Choroid plexus epithelial cell (primary cell): ENCODE data around the gene FRYL.
"Not testable (repeated sequence)": the region's sequence is repeated elsewhere in the genome, so short reads cannot be mapped to it uniquely, and the experiment has no call there.

Source experiments
- DNase-seq: peaks from one replicate; pipeline ENCODE4 v3.0.0-alpha.2; 2010; ENCODE audit warnings: low read depth
- H3K4me3 ChIP-seq: 2 replicates; pipeline ENCODE4 v1.5.1; 2011; ENCODE audit warnings: low read depth, mild to moderate bottlenecking, control low read depth, low read length, moderate library complexity
- TF ChIP-seq, protein P1 (sequence below): conservative IDR thresholded peaks from 2 replicates; pipeline ENCODE4 v1.5.1; 2011; ENCODE audit warnings: low read depth, mild to moderate bottlenecking, control low read depth, inconsistent platforms, low read length, moderate library complexity

Gene FRYL

GRCh38 chr4:48779998-48780864 lies at the start of gene FRYL:
Gene FRYL, minus strand, starts transcription at chr4:48780279. Its CDS starts 145,869 bp downstream, at chr4:48634410.
- TF ChIP-seq, protein P1, sequence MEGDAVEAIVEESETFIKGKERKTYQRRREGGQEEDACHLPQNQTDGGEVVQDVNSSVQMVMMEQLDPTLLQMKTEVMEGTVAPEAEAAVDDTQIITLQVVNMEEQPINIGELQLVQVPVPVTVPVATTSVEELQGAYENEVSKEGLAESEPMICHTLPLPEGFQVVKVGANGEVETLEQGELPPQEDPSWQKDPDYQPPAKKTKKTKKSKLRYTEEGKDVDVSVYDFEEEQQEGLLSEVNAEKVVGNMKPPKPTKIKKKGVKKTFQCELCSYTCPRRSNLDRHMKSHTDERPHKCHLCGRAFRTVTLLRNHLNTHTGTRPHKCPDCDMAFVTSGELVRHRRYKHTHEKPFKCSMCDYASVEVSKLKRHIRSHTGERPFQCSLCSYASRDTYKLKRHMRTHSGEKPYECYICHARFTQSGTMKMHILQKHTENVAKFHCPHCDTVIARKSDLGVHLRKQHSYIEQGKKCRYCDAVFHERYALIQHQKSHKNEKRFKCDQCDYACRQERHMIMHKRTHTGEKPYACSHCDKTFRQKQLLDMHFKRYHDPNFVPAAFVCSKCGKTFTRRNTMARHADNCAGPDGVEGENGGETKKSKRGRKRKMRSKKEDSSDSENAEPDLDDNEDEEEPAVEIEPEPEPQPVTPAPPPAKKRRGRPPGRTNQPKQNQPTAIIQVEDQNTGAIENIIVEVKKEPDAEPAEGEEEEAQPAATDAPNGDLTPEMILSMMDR, result no peak
- H3K4me3 ChIP-seq, result peak within 1 kb of the TSS; percentile 84
- peak; percentile 100 for DNase-seq

GRCh38 chr4:48827622-48828021 lies 47.5 kb upstream of the FRYL start:
- no peak for DNase-seq
- TF ChIP-seq, protein P1, result no peak
- H3K4me3 ChIP-seq, result no peak overlapping the region

- not testable (repeated sequence) for H3K4me3 ChIP-seq, DNase-seq
Observed at GRCh38 chr4:48821431-48821830, 41.4 kb upstream of the FRYL start.

DNA sequence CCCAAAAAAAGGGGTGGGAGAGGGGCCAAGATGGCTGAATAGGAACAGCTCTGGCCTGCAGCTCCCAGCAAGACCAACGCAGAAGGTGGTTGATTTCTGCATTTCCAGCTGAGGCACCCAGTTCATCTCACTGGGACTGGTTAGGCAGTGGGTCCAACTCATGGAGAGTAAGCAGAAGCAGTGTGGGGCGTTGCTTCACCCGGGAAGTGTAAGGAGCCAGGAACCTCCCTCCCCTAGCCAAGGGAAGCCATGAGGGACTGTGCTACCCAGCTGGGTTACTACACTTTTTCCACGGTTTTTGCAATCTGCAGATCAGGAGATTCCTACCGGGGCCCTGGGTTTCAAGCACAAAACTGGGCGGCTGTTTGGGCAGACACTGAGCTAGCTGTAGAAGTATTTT lies 36.9 kb upstream of the FRYL start:
- no peak overlapping the region for H3K4me3 ChIP-seq
- TF ChIP-seq, protein P1, result no peak
- no peak for DNase-seq

DNA sequence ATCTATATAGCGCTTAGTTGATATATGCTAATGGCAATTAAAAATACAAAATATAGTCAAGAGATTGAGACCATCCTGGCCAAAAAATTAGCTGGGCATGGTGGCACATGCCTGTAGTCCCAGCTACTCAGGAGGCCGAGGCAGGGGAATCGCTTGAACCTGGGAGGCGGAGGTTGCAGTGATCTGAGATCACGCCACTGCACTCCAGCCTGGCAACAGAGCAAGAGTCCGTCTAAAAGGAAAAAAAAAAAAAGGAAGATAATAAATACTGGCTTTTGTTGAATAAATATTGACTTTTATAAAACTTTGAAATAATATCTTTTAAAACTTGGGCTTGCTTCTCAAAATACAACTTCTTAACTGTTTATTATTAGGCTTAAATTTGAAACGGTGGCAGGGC lies 36.2 kb upstream of the FRYL start:
- not testable (repeated sequence) for DNase-seq

GRCh38 chr4:48815483-48815882 lies 35.4 kb upstream of the FRYL start:
- no peak for DNase-seq
- TF ChIP-seq, protein P1, result no peak
- no peak overlapping the region for H3K4me3 ChIP-seq

More for the DNA sequence above, 36.2 kb upstream of the FRYL start:
- H3K4me3 ChIP-seq, result not testable (repeated sequence)

DNA sequence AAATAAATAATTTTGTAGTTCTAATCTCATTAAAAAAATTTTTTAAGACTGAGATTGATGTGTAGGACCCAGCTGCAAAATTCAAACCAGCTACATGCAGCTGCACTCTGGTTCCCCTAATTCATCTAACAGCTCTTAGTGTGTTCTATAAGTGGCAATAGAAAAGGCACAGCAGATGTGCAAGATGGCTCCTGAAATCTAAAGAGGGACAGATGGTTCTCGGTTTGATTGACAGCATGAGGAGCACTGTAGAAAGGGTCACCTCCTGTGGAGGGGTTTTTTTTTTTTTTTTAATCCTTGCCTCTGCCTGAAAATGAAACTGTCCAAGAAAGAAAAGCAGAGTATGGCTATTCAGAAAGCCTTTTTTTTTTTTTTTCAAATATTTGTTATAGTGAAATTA lies 33.9 kb upstream of the FRYL start:
- no peak for DNase-seq
- no peak overlapping the region for H3K4me3 ChIP-seq

More for the DNA sequence above, 33.9 kb upstream of the FRYL start:
- TF ChIP-seq, protein P1, result no peak
